Measurements from ENCODE around the gene COG7. TPM values are rescaled to one million over a fixed set of nuclear protein-coding genes. Genes with fewer than 3 reads are reported as not detected.
A peak's percentile ranks its signal among the peaks of the same experiment; 100 is the strongest.

The COG7 gene
- total and polyA plus RNA-seq, 2 of the 13 experiments (the other 11 are each of a cell fraction or from before 2014, with no cell fraction given): 12.6 to 54.5 TPM

- peak; percentile 96 for TF ChIP-seq ZBTB10 (CRISPR knock-in tag; IDR thresholded peaks at IDR 0.05; ENCODE audit: borderline replicate concordance)
- no peak for TF ChIP-seq ATAD3A (CRISPR knock-in tag; IDR thresholded peaks at IDR 0.05)
- TF ChIP-seq ZNF225 (CRISPR knock-in tag; IDR thresholded peaks at IDR 0.05): peak; percentile 99
- peak; percentile 95 for TF ChIP-seq ZNF451 (CRISPR knock-in tag; IDR thresholded peaks at IDR 0.05)
- TF ChIP-seq ZMAT3 (CRISPR knock-in tag; conservative IDR thresholded peaks at IDR 0.05): peak; percentile 92
- TF ChIP-seq ZNF446 (CRISPR knock-in tag; IDR thresholded peaks at IDR 0.05): peak; percentile 94; the same call in 1 of the 2 replicates
- no peak for TF ChIP-seq IKZF1 (IDR thresholded peaks at IDR 0.05)
- no peak for TF ChIP-seq JUNB (CRISPR knock-in tag; IDR thresholded peaks at IDR 0.05; ENCODE audit: borderline replicate concordance)
- peak; percentile 94 for TF ChIP-seq NAIF1 (CRISPR knock-in tag; IDR thresholded peaks at IDR 0.05; ENCODE audit: borderline replicate concordance)
- no peak for TF ChIP-seq PBX2 (CRISPR knock-in tag; IDR thresholded peaks at IDR 0.05)
- TF ChIP-seq JUN (CRISPR knock-in tag; IDR thresholded peaks at IDR 0.05): peak; percentile 67
- TF ChIP-seq SYNCRIP (IDR thresholded peaks at IDR 0.05; ENCODE audit: insufficient read depth, low read depth, low read length): no peak
- TF ChIP-seq ZNF318 (CRISPR knock-in tag; IDR thresholded peaks at IDR 0.05): peak; percentile 91
- TF ChIP-seq NKX3-1 (CRISPR knock-in tag; IDR thresholded peaks at IDR 0.05): peak; percentile 98
- no peak for TF ChIP-seq NBN (conservative IDR thresholded peaks at IDR 0.05)
- peak; percentile 100 for TF ChIP-seq SALL2 (CRISPR knock-in tag; IDR thresholded peaks at IDR 0.05)
- peak; percentile 93 for TF ChIP-seq BRD4 (CRISPR knock-in tag; IDR thresholded peaks at IDR 0.05)
Measured at GRCh38 chr16:23452572-23453337, at the start of gene COG7 (continued).

Measured in HepG2 (cell line).